ENCODE data around the gene RCAN3. TPM values are rescaled to one million over a fixed set of nuclear protein-coding genes. Genes with fewer than 3 reads are reported as not detected.

RCAN3 gene
- total and polyA plus RNA-seq, 2 of the 4 experiments (the other 2 are of a cell fraction): 4.0 to 5.9 TPM

- Histone ChIP-seq H3K4me3 (ENCODE audit: insufficient read depth, low read depth, low read length) (no peak overlapping the region), H3K14ac (replicated peaks; ENCODE audit: low read depth, low read length) (no peak overlapping the region), H3K9ac (ENCODE audit: low read depth, low read length) (no peak overlapping the region), H3K18ac (ENCODE audit: low read depth, low read length) (no peak overlapping the region), H2BK20ac (ENCODE audit: low read depth, low read length) (no peak overlapping the region), H3K36me3 (ENCODE audit: control insufficient read depth, insufficient read depth, low read length) (no peaks in the 10 kb centered on the region), H3K9me3 (ENCODE audit: control insufficient read depth, insufficient read depth, low read length) (0 out of 2 replicates have a peak, but pooled peaks cover 3% of the 10 kb centered on the region), H3K79me1 (ENCODE audit: low read depth in 1 of 2, low read length in 2 of 2) (peaks cover 4 to 8% of the 10 kb centered on the region in 2 experiments; a peak in 3 of 4 replicates), H3K9me1 (ENCODE audit: insufficient read depth, low read length) (peaks cover 5% of the 10 kb centered on the region; the same call in 1 of the 2 replicates), H3K27me3 (ENCODE audit: control insufficient read depth, insufficient read depth, low read length) (peaks cover 13% of the 10 kb centered on the region), H2AFZ (replicated peaks; ENCODE audit: low read length, poor library complexity) (no peak overlapping the region), H2AK5ac (ENCODE audit: low read depth, low read length) (no peak overlapping the region), H4K8ac (ENCODE audit: low read depth in 2 of 2, low read length in 2 of 2) (no peak overlapping the region), H3K4ac (ENCODE audit: low read depth, low read length) (no peak overlapping the region), H4K91ac (ENCODE audit: insufficient read depth, low read depth, low read length) (no peak overlapping the region), H3K4me2 (ENCODE audit: low read depth, low read length) (no peak overlapping the region), H3K23ac (ENCODE audit: low read depth, low read length) (no peak overlapping the region), H3K27ac (ENCODE audit: insufficient read depth, low read length) (no peak overlapping the region), H3K56ac (ENCODE audit: extremely low read depth, insufficient read depth, low read length) (no peak overlapping the region), H2BK15ac (ENCODE audit: low read depth, low read length) (no peak overlapping the region), H4K5ac (ENCODE audit: low read depth, low read length) (no peak overlapping the region), H4K20me1 (ENCODE audit: insufficient read depth, low read length) (no peaks in the 10 kb centered on the region; the same call in 1 of the 2 replicates), H3K4me1 (ENCODE audit: control insufficient read depth, insufficient read depth, low read length) (no peaks in the 10 kb centered on the region), H2BK5ac (ENCODE audit: low read depth, low read length, poor library complexity, severe bottlenecking) (no peak overlapping the region), H2AK9ac (replicated peaks; ENCODE audit: low read depth, low read length, poor library complexity) (peak overlapping the region; percentile 37), H2BK120ac (ENCODE audit: low read depth, low read length) (no peak overlapping the region)
- in situ Hi-C loops (cut with MboI; ENCODE audit: low sequenced_read_pairs) (no loop called here), dilution Hi-C loops (cut with HindIII; ENCODE audit: low sequenced_read_pairs, unreplicated experiment) (no loop called here), intact Hi-C loops (cut with micrococcal nuclease) (no loop called here)
- ChIA-PET POLR2A (ENCODE audit: unreplicated experiment) (no interaction called here), CTCF (no interaction called here)
- WGBS, 2 experiments (ENCODE audit: extremely low coverage in 2 of 2, insufficient read length in 1 of 2): 100% methylated on average over 6 of the region's 12 CpGs; no CpG with 5 or more reads in 1 of the 2 experiments
- TF ChIP-seq SMC3 (IDR thresholded peaks at IDR 0.05; ENCODE audit: low read depth, low read length) (no peak), RAD21 (IDR thresholded peaks at IDR 0.05; ENCODE audit: low read length) (no peak), USF2 (IDR thresholded peaks at IDR 0.05; ENCODE audit: low read depth, low read length) (no peak), NFE2L2 (IDR thresholded peaks at IDR 0.05; ENCODE audit: low read depth, low read length) (no peak)
- ATAC-seq (ENCODE audit: low read depth): no peak
- DNase-seq: no peak
- no TSS peak for BruUV-seq (replicated peaks)
Measured at GRCh38 chr1:24498589-24498988, 4.0 kb upstream of the RCAN3 start.

Data from IMR-90 (cell line).